ENCODE data around the gene RGS17. TPM values are rescaled to one million over a fixed set of nuclear protein-coding genes. Genes with fewer than 3 reads are reported as not detected.

RGS17 gene
- total and polyA plus RNA-seq, 10 of the 15 experiments (the other 5 are each of a cell fraction or from before 2014, with no cell fraction given) = 0.06 to 0.29 (median 0.14) TPM; not detected in 4

GRCh38 chr6:153130515-153131036 lies 506 bp downstream of the RGS17 start:
- Histone ChIP-seq H4K20me1 (ENCODE audit: control insufficient read depth, insufficient read depth) (no peaks in the 10 kb centered on the region), H3K27ac (ENCODE audit: control insufficient read depth, insufficient read depth) (no peak overlapping the region), H3K79me2 (ENCODE audit: control insufficient read depth, insufficient read depth, low read length) (no peaks in the 10 kb centered on the region), H3K9me3 (replicated peaks; ENCODE audit: control insufficient read depth, insufficient read depth, low read length) (no peaks in the 10 kb centered on the region), H3K27me3 (replicated peaks in 1 of 2; ENCODE audit: control insufficient read depth in 2 of 2, insufficient read depth in 2 of 2, low read length in 1 of 2) (peaks cover 3 to 18% of the 10 kb centered on the region in 2 experiments), H3K9ac (ENCODE audit: control insufficient read depth, insufficient read depth, low read length) (no peak overlapping the region), H3K4me1 (ENCODE audit: control insufficient read depth, insufficient read depth, low read length) (no peaks in the 10 kb centered on the region), H3K36me3 (ENCODE audit: control insufficient read depth in 2 of 2, insufficient read depth in 2 of 2, low read length in 1 of 2) (no peaks in the 10 kb centered on the region), H3K4me3 (peak overlapping the region; percentile 37; the same call in 1 of the 2 replicates), H2AFZ (ENCODE audit: control insufficient read depth, low read depth, low read length) (peak overlapping the region; percentile 51), H3K4me2 (ENCODE audit: control insufficient read depth, insufficient read depth) (peak overlapping the region; percentile 76)
- RAD21 ChIA-PET (ENCODE audit: unreplicated experiment) = no interaction called here
- in situ Hi-C loops (cut with MboI) = no loop called here
- CTCF ChIA-PET = no interaction called here
- no TSS peak for BruUV-seq (replicated peaks)
- POLR2A ChIA-PET = no interaction called here
- no peak for FAIRE-seq
- intact Hi-C loops (cut with micrococcal nuclease; ENCODE audit: unreplicated experiment) = loop anchor here (10.0 kb wide), 1 partner anchor 1344 kb away; no protein-coding TSS in a partner anchor
- SMC1A ChIA-PET (ENCODE audit: uncharacterized antibody, unreplicated experiment) = no interaction called here
- WGBS (ENCODE audit: insufficient coverage, insufficient replicate concordance, low lambda C conversion rate, missing lambda C conversion rate) = 48% methylated on average over 13 of the region's 54 CpGs
- no peak for DNase-seq (ENCODE audit: low read depth, low spot score)
- ATAC-seq = peak; percentile 25; the same call in 2 of the 3 replicates
- TF ChIP-seq IRF5 (IDR thresholded peaks at IDR 0.05; ENCODE audit: borderline replicate concordance) (no peak), ETV6 (conservative IDR thresholded peaks at IDR 0.05 in 1 of 2, IDR thresholded peaks at IDR 0.05 in 1 of 2; ENCODE audit: borderline replicate concordance in 1 of 2, low read depth in 1 of 2) (no peak), TCF12 (IDR thresholded peaks at IDR 0.05; ENCODE audit: low read depth, low read length) (no peak), BCL3 (IDR thresholded peaks at IDR 0.05; ENCODE audit: borderline replicate concordance, insufficient read depth, low read depth, low read length, poor library complexity, severe bottlenecking) (no peak), USF2 (IDR thresholded peaks at IDR 0.05; ENCODE audit: borderline replicate concordance, low read depth, low read length) (no peak), RELB (IDR thresholded peaks at IDR 0.05; ENCODE audit: low read depth) (no peak), CUX1 (IDR thresholded peaks at IDR 0.05; ENCODE audit: insufficient replicate concordance, low read depth, low read length) (no peak), HDGF (IDR thresholded peaks at IDR 0.05) (no peak), IKZF1 (conservative IDR thresholded peaks at IDR 0.05) (0 out of 2 replicates have a peak, but pooled peaks have one; percentile 11), TARDBP (IDR thresholded peaks at IDR 0.05; ENCODE audit: borderline replicate concordance) (no peak), RCOR1 (conservative IDR thresholded peaks at IDR 0.05; ENCODE audit: low read depth, low read length) (no peak), EGR1 (IDR thresholded peaks at IDR 0.05; ENCODE audit: borderline replicate concordance in 1 of 2, low read depth in 2 of 2, low read length in 2 of 2) (peak in 1 of 2 experiments; percentile 26; a peak in 1 of 3 replicates)
